Esophagus squamous epithelium (tissue), 5 donors: ENCODE data around the gene MEGF10. TPM values are rescaled to one million over a fixed set of nuclear protein-coding genes. Genes with fewer than 3 reads are reported as not detected.

Experiments used
- DNase-seq: peaks from one replicate; lab custom pipeline; 2025; lab: John Stamatoyannopoulos, UW
- H3K27ac ChIP-seq, 4 donors: fragments of 200-600 bp; sonication (generic); one replicate each; pipeline ENCODE4 v1.5.1; 2016 to 2019; ENCODE audit warnings: mild to moderate bottlenecking in 1 of 4
- H3K27me3 ChIP-seq, 4 donors: fragments of 200-600 bp; sonication (generic); 1 replicate in 3 of 4; 2 replicates in 1 of 4; pipeline versions ENCODE4 v1.5.1 to v1.6.0; 2017 to 2021; ENCODE audit warnings: antibody characterized with exemption in 1 of 4
- H3K36me3 ChIP-seq, 3 donors: fragments of 200-600 bp; sonication (generic); one replicate each; pipeline ENCODE4 v1.5.1; 2016 to 2019
- H3K4me1 ChIP-seq, 3 donors: fragments of 200-600 bp; sonication (generic); one replicate each; pipeline ENCODE4 v1.5.1; 2017 to 2019
- H3K4me3 ChIP-seq, 4 donors: fragments of 200-600 bp; sonication (generic); 1 replicate in 3 of 4; 2 replicates in 1 of 4; pipeline ENCODE4 v1.5.1; 2016 to 2019; ENCODE audit warnings: mild to moderate bottlenecking in 2 of 4, moderate library complexity in 1 of 4
- H3K9me3 ChIP-seq, 3 donors: fragments of 200-600 bp; sonication (generic); one replicate each; pipeline ENCODE4 v1.5.1; 2016 to 2019
- CTCF ChIP-seq, 6 experiments: fragments of 450-650 bp in 4 of 6; fragments of 200-600 bp in 2 of 6; sonication (generic) in 2 of 6; IDR thresholded peaks; one replicate each; pipeline ENCODE4 v1.5.1; 2016 to 2019; ENCODE audit warnings: antibody characterized with exemption in 6 of 6, mild to moderate bottlenecking in 4 of 6, moderate library complexity in 4 of 6
- POLR2A ChIP-seq, 4 donors: fragments of 450-650 bp; IDR thresholded peaks; one replicate each; pipeline ENCODE4 v1.6.1; 2017; ENCODE audit warnings: antibody characterized with exemption in 4 of 4, mild to moderate bottlenecking in 4 of 4, moderate library complexity in 3 of 4
- WGBS, 2 donors: methylation state at CpG; one replicate each; pipeline ENCODE4 v1.1.5; 2018; 5-methylcytosine and 5-hydroxymethylcytosine counted together
- intact Hi-C: fragments of 100-400 bp; cut with DNase I; formaldehyde crosslinking; loops from one replicate; pipeline ENCODE4 v1.15.0; 2022
- total RNA-seq, 4 donors: library from RNA; depleted of rRNA; stranded (reverse); fragments of >200 nt; gene quantifications; one replicate each; pipeline ENCODE4 v1.1.0, GENCODE V29; 2016
- donor health status: DM: yes; HTN: yes; CAD: no.

The MEGF10 gene
- total RNA-seq, 4 donors from 2014 or later: 1.1 TPM; not detected in 3

- intact Hi-C loops: no loop called here
- Histone ChIP-seq H3K27me3 (no peaks in the 10 kb centered on the region), H3K36me3 (no peaks in the 10 kb centered on the region), H3K4me1 (no peaks in the 10 kb centered on the region), H3K27ac (no peak overlapping the region), H3K4me3 (no peak overlapping the region), H3K9me3 (no peaks in the 10 kb centered on the region)
- no peak for DNase-seq
- 67 to 70% methylated on average over 1 of the region's 1 CpG for WGBS, 2 donors
- TF ChIP-seq POLR2A (IDR thresholded peaks at IDR 0.05) (no peak), CTCF (IDR thresholded peaks at IDR 0.05) (no peak)
These were observed 127.8 kb downstream of the MEGF10 start for GRCh38 chr5:127418367-127418766.

- WGBS, 2 donors: 43 to 53% methylated on average over 7 of the region's 7 CpGs
- intact Hi-C loops: no loop called here
- Histone ChIP-seq H3K9me3 (no peaks in the 10 kb centered on the region), H3K4me3 (no peak overlapping the region), H3K36me3 (no peaks in the 10 kb centered on the region), H3K27me3 (no peaks in the 10 kb centered on the region), H3K4me1 (no peaks in the 10 kb centered on the region), H3K27ac (no peak overlapping the region)
- no peak for TF ChIP-seq CTCF (IDR thresholded peaks at IDR 0.05)
- no peak for TF ChIP-seq POLR2A (IDR thresholded peaks at IDR 0.05)
- no peak for DNase-seq
These were observed 128.5 kb downstream of the MEGF10 start for GRCh38 chr5:127418974-127419682.

DNA sequence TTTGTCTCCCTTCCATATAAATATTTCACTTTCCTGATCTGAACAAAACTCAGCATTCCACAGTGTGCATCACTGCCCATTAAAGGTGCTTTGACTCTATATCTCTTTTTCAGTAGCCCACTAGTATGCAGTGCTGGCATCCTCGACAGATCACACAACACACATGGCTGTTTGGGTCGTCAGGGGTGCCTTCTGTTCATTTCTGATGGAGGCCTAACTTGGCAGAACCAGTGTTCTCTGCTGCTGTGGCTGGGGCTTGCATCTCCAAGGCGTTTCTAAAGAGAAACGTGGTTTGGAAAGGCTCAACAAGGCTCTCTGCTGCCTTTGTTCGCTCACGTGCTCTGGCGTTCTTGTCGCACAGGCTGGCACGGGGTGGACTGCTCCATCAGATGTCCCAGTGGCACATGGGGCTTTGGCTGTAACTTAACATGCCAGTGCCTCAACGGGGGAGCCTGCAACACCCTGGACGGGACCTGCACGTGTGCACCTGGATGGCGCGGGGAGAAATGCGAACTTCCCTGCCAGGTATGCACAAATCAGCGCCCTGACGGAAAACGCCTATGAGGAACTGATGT lies 129.2 kb downstream of the MEGF10 start:
- Histone ChIP-seq H3K4me3 (no peak overlapping the region), H3K36me3 (no peaks in the 10 kb centered on the region), H3K9me3 (no peaks in the 10 kb centered on the region), H3K27me3 (no peaks in the 10 kb centered on the region), H3K27ac (no peak overlapping the region), H3K4me1 (no peaks in the 10 kb centered on the region)
- intact Hi-C loops: no loop called here
- TF ChIP-seq CTCF (IDR thresholded peaks at IDR 0.05): no peak
- TF ChIP-seq POLR2A (IDR thresholded peaks at IDR 0.05): no peak
- WGBS, 2 donors: 83 to 85% methylated on average over 10 to 11 of the region's 18 CpGs
- DNase-seq: no peak

DNA sequence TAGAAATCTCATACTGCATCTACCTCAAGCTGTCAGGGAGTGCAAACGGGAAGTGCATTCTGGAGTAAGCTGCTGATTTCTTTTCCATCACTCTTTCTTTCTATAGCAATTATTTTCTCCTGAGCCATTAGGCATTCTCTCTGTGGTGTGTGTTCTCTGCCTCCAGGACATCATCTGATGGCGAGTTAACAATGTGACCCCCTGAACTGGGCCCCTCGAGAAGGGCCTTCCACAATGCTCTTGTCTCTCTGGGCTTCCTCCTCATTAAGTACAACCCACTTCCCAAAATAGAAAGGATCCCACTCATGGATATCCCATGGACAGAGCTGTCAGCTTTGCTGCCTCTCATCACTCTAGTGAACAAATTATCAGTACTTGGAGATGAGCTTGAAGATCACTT lies 130.2 kb downstream of the MEGF10 start:
- intact Hi-C loops: no loop called here
- Histone ChIP-seq H3K27me3 (no peaks in the 10 kb centered on the region), H3K36me3 (no peaks in the 10 kb centered on the region), H3K27ac (no peak overlapping the region), H3K4me1 (no peaks in the 10 kb centered on the region), H3K4me3 (no peak overlapping the region), H3K9me3 (no peaks in the 10 kb centered on the region)
- TF ChIP-seq POLR2A (IDR thresholded peaks at IDR 0.05) (no peak), CTCF (IDR thresholded peaks at IDR 0.05) (no peak)
- WGBS, 2 donors: 44 to 66% methylated on average over 3 of the region's 3 CpGs
- no peak for DNase-seq

DNA sequence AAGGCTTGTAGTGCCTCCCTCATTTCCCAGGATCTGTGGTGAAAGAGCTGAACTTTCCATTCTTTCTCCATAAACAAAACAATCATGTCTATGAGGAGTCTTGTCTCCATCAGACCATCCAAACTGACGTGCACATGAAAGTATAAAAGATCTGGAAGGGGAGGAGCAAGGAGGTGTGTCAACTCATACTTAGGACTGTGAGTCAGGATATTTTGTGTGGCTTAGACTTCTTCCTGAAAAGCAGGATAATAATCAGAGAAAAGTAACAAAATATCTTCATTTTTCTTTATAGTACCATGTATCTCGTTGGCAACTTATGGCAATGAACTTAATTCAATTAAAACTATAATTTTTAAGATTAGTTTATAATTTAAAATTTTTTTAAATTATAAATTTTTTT lies 130.9 kb downstream of the MEGF10 start:
- TF ChIP-seq CTCF (IDR thresholded peaks at IDR 0.05): no peak
- no peak for TF ChIP-seq POLR2A (IDR thresholded peaks at IDR 0.05)
- DNase-seq: no peak
- intact Hi-C loops: no loop called here
- Histone ChIP-seq H3K27me3 (no peaks in the 10 kb centered on the region), H3K36me3 (no peaks in the 10 kb centered on the region), H3K4me1 (no peaks in the 10 kb centered on the region), H3K9me3 (no peaks in the 10 kb centered on the region), H3K4me3 (no peak overlapping the region), H3K27ac (no peak overlapping the region)
- 59 to 65% methylated on average over 2 of the region's 2 CpGs for WGBS, 2 donors
